ENCODE data around the gene IGF2BP3.

IGF2BP3 gene

GRCh38 chr7:23445326-23445725 is 25.0 kb downstream of the IGF2BP3 start:
- no peak for TF ChIP-seq CTCF (IDR thresholded peaks at IDR 0.05; ENCODE audit: insufficient read depth, low read depth, low read length, missing control alignments)
- no peak for DNase-seq (ENCODE audit: low read depth)
- H3K4me3 ChIP-seq (ENCODE audit: low read depth, low read length), result no peak overlapping the region

GRCh38 chr7:23443974-23444373 is 26.3 kb downstream of the IGF2BP3 start:
- no peak for TF ChIP-seq CTCF (IDR thresholded peaks at IDR 0.05; ENCODE audit: insufficient read depth, low read depth, low read length, missing control alignments)
- H3K4me3 ChIP-seq (ENCODE audit: low read depth, low read length), result no peak overlapping the region
- DNase-seq (ENCODE audit: low read depth), result no peak

GRCh38 chr7:23438171-23438570 is 32.1 kb downstream of the IGF2BP3 start:
- DNase-seq (ENCODE audit: low read depth), result no peak
- no peak for TF ChIP-seq CTCF (IDR thresholded peaks at IDR 0.05; ENCODE audit: insufficient read depth, low read depth, low read length, missing control alignments)
- H3K4me3 ChIP-seq (ENCODE audit: low read depth, low read length), result no peak overlapping the region

GRCh38 chr7:23434147-23434917 is 36.0 kb downstream of the IGF2BP3 start:
- TF ChIP-seq CTCF (IDR thresholded peaks at IDR 0.05; ENCODE audit: insufficient read depth, low read depth, low read length, missing control alignments), result no peak
- H3K4me3 ChIP-seq (ENCODE audit: low read depth, low read length), result no peak overlapping the region
- DNase-seq (ENCODE audit: low read depth), result peak; percentile 63

GRCh38 chr7:23431702-23432199 is 38.5 kb downstream of the IGF2BP3 start:
- no peak overlapping the region for H3K4me3 ChIP-seq (ENCODE audit: low read depth, low read length)
- DNase-seq (ENCODE audit: low read depth), result no peak
- TF ChIP-seq CTCF (IDR thresholded peaks at IDR 0.05; ENCODE audit: insufficient read depth, low read depth, low read length, missing control alignments), result no peak

- no peak for DNase-seq (ENCODE audit: low read depth)
- no peak overlapping the region for H3K4me3 ChIP-seq (ENCODE audit: low read depth, low read length)
- no peak for TF ChIP-seq CTCF (IDR thresholded peaks at IDR 0.05; ENCODE audit: insufficient read depth, low read depth, low read length, missing control alignments)
These were observed 39.4 kb downstream of the IGF2BP3 start for GRCh38 chr7:23430893-23431259.

GRCh38 chr7:23426876-23427275 is 43.4 kb downstream of the IGF2BP3 start:
- no peak overlapping the region for H3K4me3 ChIP-seq (ENCODE audit: low read depth, low read length)
- TF ChIP-seq CTCF (IDR thresholded peaks at IDR 0.05; ENCODE audit: insufficient read depth, low read depth, low read length, missing control alignments), result no peak
- no peak for DNase-seq (ENCODE audit: low read depth)

All from GM12865 (cell line).